ENCODE measurements around the gene NT5C. TPM values are rescaled to one million over a fixed set of nuclear protein-coding genes. Genes with fewer than 3 reads are reported as not detected.

NT5C gene
- total RNA-seq, 4 donors from 2014 or later, result 56.0 to 101 (median 68.6) TPM

Small RNA genes within 50 kb of the gene (small RNA-seq; reads per million reads assigned to genes)
- not detected for gene RF00019

Other genes with a start within 250 kb of the NT5C start
- gene FADS6, start 238.1 kb downstream of the NT5C start, total RNA-seq, result not detected
- not detected for gene USH1G, start 208.5 kb downstream of the NT5C start, total RNA-seq
- not detected for gene OTOP2, start 207.5 kb downstream of the NT5C start, total RNA-seq
- not detected for gene OTOP3, start 195.8 kb downstream of the NT5C start, total RNA-seq
- 10 to 100 TPM in 1 of 4 donors, 1 to 10 TPM in 3; 4.0 to 24.1 (median 6.1) TPM for gene HID1, start 159.0 kb downstream of the NT5C start, total RNA-seq
- 10 to 100 TPM in 2 of 4 donors, 1 to 10 TPM in 2; 8.5 to 23.2 (median 10.1) TPM for gene CDR2L, start 144.1 kb downstream of the NT5C start, total RNA-seq
- 10 to 100 TPM; 28.0 to 48.5 (median 42.6) TPM for gene MRPL58, start 119.1 kb downstream of the NT5C start, total RNA-seq
- 100 to 1,000 TPM; 159 to 394 (median 233) TPM for gene ATP5PD, start 84.8 kb downstream of the NT5C start, total RNA-seq
- gene KCTD2, start 84.5 kb downstream of the NT5C start, total RNA-seq, result 10 to 100 TPM; 23.6 to 46.1 (median 34.6) TPM
- gene SLC16A5, start 43.8 kb downstream of the NT5C start, total RNA-seq, result 10 to 100 TPM; 12.0 to 22.7 (median 16.4) TPM
- 1 to 10 TPM; 3.1 to 7.7 (median 4.9) TPM for gene ARMC7, start 21.8 kb downstream of the NT5C start, total RNA-seq
- gene JPT1, start 22.8 kb upstream of the NT5C start, total RNA-seq, result 10 to 100 TPM; 18.8 to 45.9 (median 31.7) TPM
- 10 to 100 TPM; 53.3 to 62.9 (median 60.1) TPM for gene SUMO2, start 51.2 kb upstream of the NT5C start, total RNA-seq
- 10 to 100 TPM; 17.4 to 51.2 (median 34.8) TPM for gene NUP85, start 73.9 kb upstream of the NT5C start, total RNA-seq
- gene GGA3, start 129.9 kb upstream of the NT5C start, total RNA-seq, result 10 to 100 TPM; 22.3 to 36.3 (median 30.5) TPM
- gene MRPS7, start 130.1 kb upstream of the NT5C start, total RNA-seq, result 10 to 100 TPM; 27.1 to 48.3 (median 38.4) TPM
- gene MIF4GD, start 139.5 kb upstream of the NT5C start, total RNA-seq, result 10 to 100 TPM; 22.9 to 30.3 (median 24.3) TPM
- 10 to 100 TPM; 14.2 to 30.4 (median 19.5) TPM for gene SLC25A19, start 157.7 kb upstream of the NT5C start, total RNA-seq

Data from omental fat pad (tissue), 4 donors.